Measurements from ENCODE around the gene RIN3.

RIN3 gene

DNA sequence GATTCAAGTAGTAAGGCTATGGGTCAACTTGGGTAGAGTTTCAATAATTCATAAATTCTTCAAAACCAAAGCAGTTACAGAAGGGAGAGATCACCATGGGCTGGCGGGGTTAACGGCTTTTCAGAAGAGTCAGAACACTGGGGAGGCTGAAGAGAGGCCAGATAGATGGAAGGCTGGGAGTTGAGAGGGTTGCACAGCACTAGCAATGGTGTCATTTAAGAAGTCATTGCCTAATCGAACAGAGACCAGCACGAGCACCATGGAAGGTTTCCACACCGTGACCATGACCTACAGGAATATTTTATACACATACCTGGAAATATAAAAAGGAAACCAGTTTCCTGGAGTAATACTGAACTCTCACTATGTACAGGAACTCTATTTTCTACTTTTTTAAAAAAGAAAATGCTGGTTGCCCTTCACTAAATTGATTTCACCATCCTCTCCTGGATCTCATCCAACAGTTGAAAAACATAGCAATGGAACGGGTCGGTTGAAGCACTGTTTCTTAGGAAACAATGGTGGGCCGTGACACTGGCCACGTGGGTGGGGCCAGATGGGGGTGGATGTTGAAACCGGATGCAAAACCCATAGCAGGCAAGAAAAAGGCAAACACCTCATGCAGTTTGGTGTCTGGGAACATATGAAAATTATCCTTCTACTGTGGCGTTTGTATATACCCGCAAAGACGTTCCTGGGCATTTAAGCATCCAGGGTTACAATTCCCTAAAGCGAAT lies 38.0 kb upstream of the RIN3 start:
- CTCF ChIA-PET: no interaction called here
- no peak for DNase-seq (ENCODE audit: extremely low spot score)
- TF ChIP-seq FOXA1 (IDR thresholded peaks at IDR 0.05): no peak
- no peak for TF ChIP-seq ELF4 (IDR thresholded peaks at IDR 0.05)
- no peak for TF ChIP-seq ZNF384 (IDR thresholded peaks at IDR 0.05)
- TF ChIP-seq SP1 (IDR thresholded peaks at IDR 0.05): no peak
- TF ChIP-seq BHLHE40 (IDR thresholded peaks at IDR 0.05; ENCODE audit: borderline replicate concordance): no peak
- no peak for TF ChIP-seq FOXM1 (IDR thresholded peaks at IDR 0.05; ENCODE audit: borderline replicate concordance)
- no peak for TF ChIP-seq NFRKB (IDR thresholded peaks at IDR 0.05)
- no peak for TF ChIP-seq CTBP1 (IDR thresholded peaks at IDR 0.05; ENCODE audit: borderline replicate concordance)
- no peak for TF ChIP-seq HDGF (IDR thresholded peaks at IDR 0.05; ENCODE audit: borderline replicate concordance)
- no peak for TF ChIP-seq TARDBP (IDR thresholded peaks at IDR 0.05)
- no peak for TF ChIP-seq L3MBTL2 (conservative IDR thresholded peaks at IDR 0.05)
- TF ChIP-seq, protein P1, sequence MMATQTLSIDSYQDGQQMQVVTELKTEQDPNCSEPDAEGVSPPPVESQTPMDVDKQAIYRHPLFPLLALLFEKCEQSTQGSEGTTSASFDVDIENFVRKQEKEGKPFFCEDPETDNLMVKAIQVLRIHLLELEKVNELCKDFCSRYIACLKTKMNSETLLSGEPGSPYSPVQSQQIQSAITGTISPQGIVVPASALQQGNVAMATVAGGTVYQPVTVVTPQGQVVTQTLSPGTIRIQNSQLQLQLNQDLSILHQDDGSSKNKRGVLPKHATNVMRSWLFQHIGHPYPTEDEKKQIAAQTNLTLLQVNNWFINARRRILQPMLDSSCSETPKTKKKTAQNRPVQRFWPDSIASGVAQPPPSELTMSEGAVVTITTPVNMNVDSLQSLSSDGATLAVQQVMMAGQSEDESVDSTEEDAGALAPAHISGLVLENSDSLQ (IDR thresholded peaks at IDR 0.05): no peak
- POLR2A ChIA-PET: no interaction called here

- ChIA-PET POLR2A (no interaction called here), CTCF (no interaction called here)
- DNase-seq (ENCODE audit: extremely low spot score): no peak
- TF ChIP-seq FOXK2 (IDR thresholded peaks at IDR 0.05): no peak
- no peak for TF ChIP-seq ZNF384 (IDR thresholded peaks at IDR 0.05)
- TF ChIP-seq FOXM1 (IDR thresholded peaks at IDR 0.05; ENCODE audit: borderline replicate concordance): no peak
- no peak for TF ChIP-seq HDGF (IDR thresholded peaks at IDR 0.05; ENCODE audit: borderline replicate concordance)
- no peak for TF ChIP-seq SUZ12 (IDR thresholded peaks at IDR 0.05)
- no peak for TF ChIP-seq ARNT (IDR thresholded peaks at IDR 0.05)
These were observed 32.7 kb upstream of the RIN3 start for GRCh38 chr14:92480856-92481255.

- TF ChIP-seq ARNT (IDR thresholded peaks at IDR 0.05): no peak
- no peak for TF ChIP-seq ZNF384 (IDR thresholded peaks at IDR 0.05)
- TF ChIP-seq HDGF (IDR thresholded peaks at IDR 0.05; ENCODE audit: borderline replicate concordance): no peak
- TF ChIP-seq, protein P1 (IDR thresholded peaks at IDR 0.05): no peak
- no peak for TF ChIP-seq SP1 (IDR thresholded peaks at IDR 0.05)
- no peak for TF ChIP-seq FOXK2 (IDR thresholded peaks at IDR 0.05)
- no peak for TF ChIP-seq ELF4 (IDR thresholded peaks at IDR 0.05)
- POLR2A ChIA-PET: no interaction called here
- CTCF ChIA-PET: no interaction called here
- DNase-seq (ENCODE audit: extremely low spot score): no peak
These were observed 32.2 kb upstream of the RIN3 start for GRCh38 chr14:92481386-92481785.

- no peak for DNase-seq (ENCODE audit: extremely low spot score)
- ChIA-PET CTCF (no interaction called here), POLR2A (no interaction called here)
- TF ChIP-seq CTBP1 (IDR thresholded peaks at IDR 0.05; ENCODE audit: borderline replicate concordance) (no peak), ARNT (IDR thresholded peaks at IDR 0.05) (no peak)
These were observed 31.6 kb upstream of the RIN3 start for GRCh38 chr14:92481811-92482555.

- DNase-seq (ENCODE audit: extremely low spot score): no peak
- ChIA-PET POLR2A (no interaction called here), CTCF (no interaction called here)
- TF ChIP-seq L3MBTL2 (conservative IDR thresholded peaks at IDR 0.05): no peak
These were observed 30.8 kb upstream of the RIN3 start for GRCh38 chr14:92482621-92483319.

- no peak for DNase-seq (ENCODE audit: extremely low spot score)
- no peak for TF ChIP-seq BHLHE40 (IDR thresholded peaks at IDR 0.05; ENCODE audit: borderline replicate concordance)
- TF ChIP-seq ARNT (IDR thresholded peaks at IDR 0.05): no peak
- TF ChIP-seq LEF1 (IDR thresholded peaks at IDR 0.05; ENCODE audit: borderline replicate concordance): no peak
- TF ChIP-seq, protein P1 (IDR thresholded peaks at IDR 0.05): no peak
- no peak for TF ChIP-seq NFRKB (IDR thresholded peaks at IDR 0.05)
- TF ChIP-seq L3MBTL2 (conservative IDR thresholded peaks at IDR 0.05): no peak
- no peak for TF ChIP-seq FOXM1 (IDR thresholded peaks at IDR 0.05; ENCODE audit: borderline replicate concordance)
- TF ChIP-seq SP1 (IDR thresholded peaks at IDR 0.05): no peak
- no peak for TF ChIP-seq FOXK2 (IDR thresholded peaks at IDR 0.05)
- TF ChIP-seq CTBP1 (IDR thresholded peaks at IDR 0.05; ENCODE audit: borderline replicate concordance): no peak
- TF ChIP-seq ELF4 (IDR thresholded peaks at IDR 0.05): no peak
- no peak for TF ChIP-seq FOXA1 (IDR thresholded peaks at IDR 0.05)
- TF ChIP-seq HDGF (IDR thresholded peaks at IDR 0.05; ENCODE audit: borderline replicate concordance): no peak
- TF ChIP-seq ZNF384 (IDR thresholded peaks at IDR 0.05): no peak
- no peak for TF ChIP-seq TARDBP (IDR thresholded peaks at IDR 0.05)
- CTCF ChIA-PET: no interaction called here
- POLR2A ChIA-PET: no interaction called here
These were observed 29.3 kb upstream of the RIN3 start for GRCh38 chr14:92484132-92484823.
